ENCODE data around the gene RCOR1. TPM values are rescaled to one million over a fixed set of nuclear protein-coding genes. Genes with fewer than 3 reads are reported as not detected.
A peak's percentile ranks its signal among the peaks of the same experiment; 100 is the strongest.

RCOR1 gene
- total and polyA plus RNA-seq, 2 of the 4 experiments (the other 2 are of a cell fraction): 9.0 to 11.2 TPM

- no peaks in the 10 kb centered on the region for H3K27me3 ChIP-seq (ENCODE audit: control insufficient read depth, insufficient read depth, low read length)
- ChIA-PET POLR2A (ENCODE audit: unreplicated experiment) (no interaction called here), CTCF (no interaction called here)
Measured at GRCh38 chr14:102751088-102751487, 158.6 kb downstream of the RCOR1 start.

More at GRCh38 chr14:102751088-102751487, 158.6 kb downstream of the RCOR1 start:
- H3K4me3 ChIP-seq (ENCODE audit: insufficient read depth, low read depth, low read length): no peak overlapping the region
- intact Hi-C loops (cut with micrococcal nuclease) (no loop called here), in situ Hi-C loops (cut with MboI; ENCODE audit: low sequenced_read_pairs) (no loop called here), dilution Hi-C loops (cut with HindIII; ENCODE audit: low sequenced_read_pairs, unreplicated experiment) (no loop called here)
- no peak overlapping the region for H2AFZ ChIP-seq (replicated peaks; ENCODE audit: low read length, poor library complexity)
- no peaks in the 10 kb centered on the region for H3K4me1 ChIP-seq (ENCODE audit: control insufficient read depth, insufficient read depth, low read length)
- H3K56ac ChIP-seq (ENCODE audit: extremely low read depth, insufficient read depth, low read length): no peak overlapping the region
- H3K14ac ChIP-seq (replicated peaks; ENCODE audit: low read depth, low read length): no peak overlapping the region
- no peak overlapping the region for H3K4me2 ChIP-seq (ENCODE audit: low read depth, low read length)
- H3K4ac ChIP-seq (ENCODE audit: low read depth, low read length): no peak overlapping the region
- 67% methylated on average over 1 of the region's 16 CpGs; no CpG with 5 or more reads in 1 of the 2 experiments for WGBS, 2 experiments (ENCODE audit: extremely low coverage in 2 of 2, insufficient read length in 1 of 2)
- H2BK5ac ChIP-seq (ENCODE audit: low read depth, low read length, poor library complexity, severe bottlenecking): no peak overlapping the region
- H3K79me1 ChIP-seq (ENCODE audit: low read depth in 1 of 2, low read length in 2 of 2): no peaks in the 10 kb centered on the region
- no peaks in the 10 kb centered on the region for H3K36me3 ChIP-seq (ENCODE audit: control insufficient read depth, insufficient read depth, low read length)
- no peaks in the 10 kb centered on the region; the same call in 1 of the 2 replicates for H3K9me1 ChIP-seq (ENCODE audit: insufficient read depth, low read length)
- H3K27ac ChIP-seq (ENCODE audit: insufficient read depth, low read length): no peak overlapping the region
- H3K9ac ChIP-seq (ENCODE audit: low read depth, low read length): no peak overlapping the region
- ATAC-seq (ENCODE audit: low read depth): no peak
- H4K20me1 ChIP-seq (ENCODE audit: insufficient read depth, low read length): no peaks in the 10 kb centered on the region; the same call in 1 of the 2 replicates
- peak overlapping the region; percentile 31 for H2AK9ac ChIP-seq (replicated peaks; ENCODE audit: low read depth, low read length, poor library complexity)
- H2BK20ac ChIP-seq (ENCODE audit: low read depth, low read length): no peak overlapping the region
- no peak overlapping the region for H4K91ac ChIP-seq (ENCODE audit: insufficient read depth, low read depth, low read length)
- no peak overlapping the region for H2BK120ac ChIP-seq (ENCODE audit: low read depth, low read length)
- TF ChIP-seq BHLHE40 (IDR thresholded peaks at IDR 0.05; ENCODE audit: low read depth, low read length) (no peak), MXI1 (IDR thresholded peaks at IDR 0.05; ENCODE audit: borderline replicate concordance, low read depth, low read length) (no peak), POLR2A (IDR thresholded peaks at IDR 0.05; ENCODE audit: low read depth, low read length) (no peak), RCOR1 (IDR thresholded peaks at IDR 0.05; ENCODE audit: insufficient replicate concordance, low read length) (no peak), SMC3 (IDR thresholded peaks at IDR 0.05; ENCODE audit: low read depth, low read length) (no peak), ELK1 (IDR thresholded peaks at IDR 0.05; ENCODE audit: borderline replicate concordance, low read depth, low read length) (no peak), MAZ (IDR thresholded peaks at IDR 0.05; ENCODE audit: borderline replicate concordance, low read depth, low read length) (no peak), RAD21 (IDR thresholded peaks at IDR 0.05; ENCODE audit: low read length) (no peak), RFX5 (IDR thresholded peaks at IDR 0.05; ENCODE audit: low read depth, low read length) (no peak), CEBPB (IDR thresholded peaks at IDR 0.05; ENCODE audit: low read depth, low read length) (no peak), CHD1 (IDR thresholded peaks at IDR 0.05; ENCODE audit: low read depth, low read length) (no peak), CTCF (conservative IDR thresholded peaks at IDR 0.05; ENCODE audit: low read depth, low read length) (no peak), NFE2L2 (IDR thresholded peaks at IDR 0.05; ENCODE audit: low read depth, low read length) (no peak)
- H4K5ac ChIP-seq (ENCODE audit: low read depth, low read length): no peak overlapping the region
- no peaks in the 10 kb centered on the region for H3K9me3 ChIP-seq (ENCODE audit: control insufficient read depth, insufficient read depth, low read length)
- no peak overlapping the region for H2AK5ac ChIP-seq (ENCODE audit: low read depth, low read length)
- no peak overlapping the region for H4K8ac ChIP-seq (ENCODE audit: low read depth in 2 of 2, low read length in 2 of 2)
- H3K18ac ChIP-seq (ENCODE audit: low read depth, low read length): no peak overlapping the region
- H2BK15ac ChIP-seq (ENCODE audit: low read depth, low read length): no peak overlapping the region
- H3K23ac ChIP-seq (ENCODE audit: low read depth, low read length): no peak overlapping the region
- no peak for DNase-seq
- no TSS peak for BruUV-seq (replicated peaks)
